ENCODE results near the gene C7orf25. TPM values are rescaled to one million over a fixed set of nuclear protein-coding genes. Genes with fewer than 3 reads are reported as not detected.

C7orf25 gene
- total RNA-seq, 4 donors from 2014 or later, result 8.3 to 15.1 (median 11.3) TPM

DNA sequence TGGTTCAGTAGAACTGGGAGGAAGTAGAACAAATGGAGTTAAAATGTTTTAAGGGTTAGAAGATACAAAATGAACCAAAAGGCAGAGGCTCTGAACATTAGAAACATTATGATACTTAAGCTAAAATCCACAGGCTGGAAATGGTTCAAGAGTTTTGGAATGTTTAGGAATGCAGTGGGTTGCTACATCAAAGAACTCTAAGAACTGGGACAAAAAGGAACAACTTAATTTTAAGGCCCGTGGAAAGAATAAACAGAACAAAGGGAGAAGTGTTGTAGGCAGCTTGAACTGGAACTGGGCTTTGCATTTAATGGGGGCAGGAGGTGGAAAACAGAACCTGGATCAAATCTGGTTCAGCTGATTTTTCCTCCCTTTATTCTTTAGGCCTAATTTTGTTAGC, 3.5 kb upstream of the C7orf25 start:
- H3K36me3 ChIP-seq, result peaks cover 0 to 43% (median 0%) of the 10 kb centered on the region in 3 donors
- H3K27ac ChIP-seq, result no peak overlapping the region
- TF ChIP-seq, protein P1, sequence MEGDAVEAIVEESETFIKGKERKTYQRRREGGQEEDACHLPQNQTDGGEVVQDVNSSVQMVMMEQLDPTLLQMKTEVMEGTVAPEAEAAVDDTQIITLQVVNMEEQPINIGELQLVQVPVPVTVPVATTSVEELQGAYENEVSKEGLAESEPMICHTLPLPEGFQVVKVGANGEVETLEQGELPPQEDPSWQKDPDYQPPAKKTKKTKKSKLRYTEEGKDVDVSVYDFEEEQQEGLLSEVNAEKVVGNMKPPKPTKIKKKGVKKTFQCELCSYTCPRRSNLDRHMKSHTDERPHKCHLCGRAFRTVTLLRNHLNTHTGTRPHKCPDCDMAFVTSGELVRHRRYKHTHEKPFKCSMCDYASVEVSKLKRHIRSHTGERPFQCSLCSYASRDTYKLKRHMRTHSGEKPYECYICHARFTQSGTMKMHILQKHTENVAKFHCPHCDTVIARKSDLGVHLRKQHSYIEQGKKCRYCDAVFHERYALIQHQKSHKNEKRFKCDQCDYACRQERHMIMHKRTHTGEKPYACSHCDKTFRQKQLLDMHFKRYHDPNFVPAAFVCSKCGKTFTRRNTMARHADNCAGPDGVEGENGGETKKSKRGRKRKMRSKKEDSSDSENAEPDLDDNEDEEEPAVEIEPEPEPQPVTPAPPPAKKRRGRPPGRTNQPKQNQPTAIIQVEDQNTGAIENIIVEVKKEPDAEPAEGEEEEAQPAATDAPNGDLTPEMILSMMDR (IDR thresholded peaks at IDR 0.05), result no peak
- no peak for TF ChIP-seq POLR2A (IDR thresholded peaks at IDR 0.05)
- DNase-seq, result no peak
- peaks cover 0 to 6% (median 3%) of the 10 kb centered on the region in 4 donors for H3K4me1 ChIP-seq
- no peaks in the 10 kb centered on the region for H3K9me3 ChIP-seq
- no peaks in the 10 kb centered on the region for H3K27me3 ChIP-seq
- H3K4me3 ChIP-seq, result no peak overlapping the region

DNA sequence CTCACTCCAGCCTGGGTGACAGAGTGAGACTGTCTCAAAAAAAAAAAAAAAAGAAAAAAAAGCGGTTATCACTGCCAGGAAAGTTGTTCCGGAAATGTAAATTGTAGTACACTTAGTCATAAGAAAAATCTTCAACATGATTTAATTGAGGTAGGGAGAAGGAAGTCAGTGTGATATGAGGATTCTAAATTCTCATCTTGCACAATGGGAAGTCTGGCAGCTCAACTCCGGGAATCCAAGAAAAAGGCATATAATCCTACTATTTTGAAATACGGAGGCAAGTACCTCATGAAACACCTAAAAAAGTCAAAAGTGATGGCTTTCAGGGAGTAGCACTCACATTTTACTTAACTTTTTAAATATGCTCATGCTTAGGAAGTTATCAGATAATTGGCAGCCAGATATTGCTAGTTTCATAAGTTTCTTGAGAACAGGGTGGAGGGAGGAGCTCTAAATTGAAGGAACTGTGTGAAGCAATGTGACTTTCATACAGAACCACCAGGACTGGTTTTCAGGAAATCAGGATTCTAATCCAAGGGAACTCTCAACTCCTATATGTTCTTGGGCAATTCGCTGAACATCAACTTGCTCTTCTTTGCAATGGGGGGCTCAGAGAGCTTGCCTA, 2.7 kb upstream of the C7orf25 start:
- H3K27ac ChIP-seq, result no peak overlapping the region

DNA sequence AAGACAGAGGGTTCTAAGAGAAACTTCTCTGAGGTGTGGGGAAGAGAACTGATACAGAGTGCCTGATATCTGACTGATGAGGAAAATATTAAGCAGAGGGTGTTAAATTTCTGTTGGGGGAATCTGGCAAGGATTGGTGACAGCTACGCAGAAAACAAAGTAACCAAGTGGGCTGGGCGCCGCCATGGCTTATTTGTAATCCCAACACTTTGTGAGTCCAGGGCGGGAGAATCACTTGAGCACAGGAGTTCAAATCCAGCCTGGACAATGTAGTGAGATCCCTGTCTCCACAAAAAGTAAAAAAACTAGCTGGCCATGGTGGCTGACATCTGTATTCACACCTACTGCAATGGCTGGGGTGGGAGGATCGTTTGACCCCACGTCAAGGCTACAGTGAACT, 2.1 kb upstream of the C7orf25 start:
- Histone ChIP-seq H3K27ac (no peak overlapping the region), H3K4me3 (no peak overlapping the region), H3K36me3 (peaks cover 0 to 30% (median 0%) of the 10 kb centered on the region in 3 donors), H3K27me3 (no peaks in the 10 kb centered on the region), H3K4me1 (peaks cover 0 to 10% (median 3%) of the 10 kb centered on the region in 4 donors), H3K9me3 (no peaks in the 10 kb centered on the region)
- TF ChIP-seq, protein P1 (IDR thresholded peaks at IDR 0.05), result no peak
- no peak for TF ChIP-seq POLR2A (IDR thresholded peaks at IDR 0.05)
- DNase-seq, result no peak

More for the DNA sequence above, 2.7 kb upstream of the C7orf25 start:
- Histone ChIP-seq H3K4me3 (no peak overlapping the region), H3K27me3 (no peaks in the 10 kb centered on the region), H3K36me3 (peaks cover 0 to 36% (median 0%) of the 10 kb centered on the region in 3 donors), H3K4me1 (peaks cover 0 to 10% (median 3%) of the 10 kb centered on the region in 4 donors), H3K9me3 (no peaks in the 10 kb centered on the region)
- no peak for DNase-seq
- TF ChIP-seq, protein P1 (IDR thresholded peaks at IDR 0.05), result no peak
- TF ChIP-seq POLR2A (IDR thresholded peaks at IDR 0.05), result no peak

DNA sequence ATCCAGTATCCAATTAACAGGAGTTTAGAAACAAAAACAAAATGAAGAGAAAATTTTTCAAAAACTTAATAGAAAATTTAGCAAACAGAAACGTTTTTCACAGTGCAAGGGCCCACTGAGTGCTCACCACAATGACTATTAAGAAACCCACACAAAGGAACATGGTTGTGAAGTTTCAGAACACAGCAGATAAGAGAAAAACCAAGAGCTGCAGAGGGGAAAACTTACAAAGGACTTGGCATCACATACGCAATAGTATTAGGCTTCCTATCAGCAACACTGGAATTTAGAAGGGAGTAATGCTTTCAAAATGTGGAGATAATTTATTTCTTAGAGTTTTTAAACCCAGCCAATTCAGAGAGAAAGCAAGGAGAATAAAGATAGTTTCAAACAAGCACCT, 1.7 kb upstream of the C7orf25 start:
- DNase-seq, result no peak
- Histone ChIP-seq H3K4me3 (no peak overlapping the region), H3K27ac (no peak overlapping the region), H3K27me3 (no peaks in the 10 kb centered on the region), H3K36me3 (peaks cover 0 to 26% (median 0%) of the 10 kb centered on the region in 3 donors), H3K4me1 (peaks cover 0 to 10% (median 3%) of the 10 kb centered on the region in 4 donors), H3K9me3 (no peaks in the 10 kb centered on the region)
- no peak for TF ChIP-seq POLR2A (IDR thresholded peaks at IDR 0.05)
- TF ChIP-seq, protein P1 (IDR thresholded peaks at IDR 0.05), result no peak

DNA sequence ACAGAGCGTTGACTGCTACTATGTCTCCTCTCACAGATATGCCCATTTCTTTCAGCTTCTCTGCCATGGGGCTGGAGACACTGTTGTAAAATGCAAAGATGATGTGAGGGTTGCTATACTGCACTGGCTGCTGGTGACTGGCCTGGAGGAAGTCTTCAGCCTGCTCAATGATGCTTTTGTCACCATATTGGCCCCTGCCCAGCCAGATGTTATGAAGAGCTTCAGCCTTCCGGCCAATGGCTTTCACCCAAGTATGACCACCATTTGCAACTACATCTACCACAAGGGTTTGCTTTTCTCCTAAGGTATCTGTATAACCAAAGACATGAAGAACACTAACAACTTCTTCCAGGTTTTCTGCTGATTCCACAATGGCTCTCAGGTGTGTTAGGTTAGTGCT, 1.6 kb downstream of the C7orf25 start:
- Histone ChIP-seq H3K4me1 (peaks cover 0 to 10% (median 3%) of the 10 kb centered on the region in 4 donors), H3K4me3 (no peak overlapping the region), H3K27me3 (no peaks in the 10 kb centered on the region), H3K9me3 (no peaks in the 10 kb centered on the region), H3K27ac (no peak overlapping the region), H3K36me3 (no peaks in the 10 kb centered on the region)
- no peak for DNase-seq
- TF ChIP-seq POLR2A (IDR thresholded peaks at IDR 0.05), result no peak
- TF ChIP-seq, protein P1 (IDR thresholded peaks at IDR 0.05), result no peak
